HG02623 (cell line): ENCODE data around the gene SPTA1.

Experiments
- ATAC-seq: cut with Tn5 transposase; IDR thresholded peaks from one replicate; pipeline ENCODE4 v1.9.1; 2021; ENCODE audit warnings: moderate library complexity; ENCODE audit not compliant: unreplicated experiment

Gene SPTA1

DNA sequence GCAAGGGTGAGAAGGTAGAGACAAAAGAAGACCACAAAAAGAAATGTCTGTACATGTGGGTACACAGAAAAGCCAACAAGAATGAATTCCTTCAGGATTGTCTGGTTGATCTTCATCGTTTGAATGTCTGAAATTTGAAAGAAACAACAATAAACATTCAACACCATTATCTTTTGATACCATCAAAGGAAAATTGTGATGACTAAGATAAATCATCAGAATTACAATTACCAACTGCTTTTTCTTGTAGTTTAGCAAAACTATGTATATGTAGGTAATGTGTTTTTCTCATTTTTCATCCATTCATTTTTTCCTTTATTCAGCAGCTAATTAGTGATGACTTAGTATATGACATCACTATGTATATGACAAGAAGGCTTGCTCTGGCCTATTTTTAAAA lies 106.8 kb downstream of the SPTA1 start, which contains the start of gene OR10X1:
Gene OR10X1 (minus strand): TSS at position 167 of the 400 bp plus-strand sequence. CDS start 0 bp downstream, at position 167.
- no peak for ATAC-seq

DNA sequence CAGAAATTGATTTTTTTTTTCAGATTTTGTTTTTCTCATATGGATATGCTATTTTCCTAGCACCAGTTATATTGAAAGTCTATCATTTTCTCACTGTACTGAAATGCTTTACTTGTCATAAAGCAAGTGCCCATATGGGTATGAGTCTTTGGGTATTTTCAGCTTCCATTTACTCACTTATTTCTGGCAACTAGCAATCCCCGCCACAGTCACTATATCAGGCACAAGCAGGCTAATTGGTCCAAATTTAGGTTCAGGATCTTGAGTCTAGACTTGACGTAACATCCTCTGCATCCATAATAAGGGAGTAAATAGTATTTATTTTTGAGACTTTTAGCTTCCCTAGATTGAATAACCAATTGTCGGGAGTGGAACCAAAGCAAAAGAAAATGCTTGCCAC lies 109.0 kb downstream of the SPTA1 start:
- ATAC-seq: no peak

DNA sequence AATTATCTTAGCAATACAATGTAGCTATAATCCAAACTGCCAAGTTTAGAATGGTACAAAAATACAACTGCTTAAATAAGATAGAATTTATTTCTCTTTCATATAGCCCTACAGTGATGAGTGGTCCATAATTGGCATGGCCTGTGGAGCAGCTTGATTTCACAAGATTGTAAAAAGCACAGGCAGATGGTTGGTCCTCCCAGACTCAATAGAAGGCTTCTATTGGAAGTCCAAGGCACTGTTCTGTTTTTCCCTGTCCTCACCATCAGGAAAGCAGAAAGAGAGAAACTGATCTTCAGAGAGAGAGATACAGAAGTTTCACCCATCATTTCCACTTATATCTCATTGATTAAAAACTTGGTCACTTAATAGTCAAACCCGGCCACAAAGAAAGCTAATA lies 114.3 kb downstream of the SPTA1 start:
- ATAC-seq: no peak

DNA sequence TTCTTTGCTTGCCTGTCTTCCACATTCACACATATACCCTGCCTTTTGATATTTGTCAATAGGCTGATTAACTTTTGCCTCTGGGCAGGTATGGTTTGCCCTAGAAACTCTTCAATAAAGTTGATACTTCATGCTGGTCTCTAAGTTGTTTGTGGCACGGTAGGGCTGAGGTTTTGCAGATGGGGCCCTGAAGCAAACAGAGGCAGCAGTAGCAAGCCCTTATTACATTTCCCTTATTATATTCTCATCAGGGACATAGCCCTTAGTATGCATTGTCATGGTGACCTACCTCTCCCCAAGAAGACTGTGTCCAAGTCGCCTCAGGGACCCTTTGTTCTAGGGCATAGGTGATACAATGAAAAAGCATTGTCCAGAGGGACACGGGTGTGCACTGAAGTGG lies 116.0 kb downstream of the SPTA1 start, which contains the start of gene OR6P1:
Gene OR6P1 (minus strand): TSS at position 101 of the 400 bp plus-strand sequence. CDS start 6,976 bp downstream, outside the sequence.
- ATAC-seq: no peak

DNA sequence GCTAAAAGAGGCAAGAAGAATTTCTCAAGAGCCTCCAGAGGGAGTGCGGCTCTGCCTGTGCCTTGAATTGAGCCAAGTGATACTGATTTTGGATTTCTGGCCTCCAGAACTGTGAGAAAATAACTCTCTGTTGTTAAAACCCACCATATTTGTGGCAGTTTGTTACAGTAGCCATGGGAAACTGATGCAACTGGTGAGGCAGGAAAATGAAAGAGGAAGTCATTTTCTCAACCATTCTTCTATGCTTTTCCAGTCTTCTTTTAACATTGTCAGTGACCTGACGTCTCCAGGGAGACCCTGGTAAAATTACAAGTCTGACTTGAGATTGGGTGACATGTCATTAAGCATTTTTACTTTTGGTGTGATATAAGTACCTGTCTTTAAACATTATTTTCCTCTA lies 121.9 kb downstream of the SPTA1 start:
- no peak for ATAC-seq

DNA sequence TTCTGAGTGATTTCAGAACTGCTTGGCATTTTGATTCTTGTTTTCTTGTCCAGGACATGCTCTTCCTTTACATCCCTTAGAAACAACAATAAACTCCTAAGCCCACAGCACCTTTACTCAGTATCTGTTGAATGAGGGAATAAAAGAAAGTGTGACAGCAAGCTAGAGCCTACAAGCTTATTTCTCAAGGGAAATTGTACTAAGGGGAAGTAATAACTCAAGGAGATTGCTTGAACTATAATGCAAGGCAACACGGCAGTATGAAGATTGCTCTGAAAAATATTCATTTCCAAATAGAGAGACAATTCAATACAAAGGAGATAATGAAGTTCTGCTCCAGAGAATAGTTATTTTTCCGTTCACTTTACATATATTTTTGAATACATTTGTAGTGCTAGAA lies 122.7 kb downstream of the SPTA1 start:
- ATAC-seq: no peak
